Measurements from ENCODE around the gene PLA2G4E. TPM values are rescaled to one million over a fixed set of nuclear protein-coding genes. Genes with fewer than 3 reads are reported as not detected.
A peak's percentile ranks its signal among the peaks of the same experiment; 100 is the strongest.

Gene PLA2G4E
- total and polyA plus RNA-seq, 9 of the 15 experiments (the other 6 are each of a cell fraction or from before 2014, with no cell fraction given) = 0.03 TPM; not detected in 8

DNA sequence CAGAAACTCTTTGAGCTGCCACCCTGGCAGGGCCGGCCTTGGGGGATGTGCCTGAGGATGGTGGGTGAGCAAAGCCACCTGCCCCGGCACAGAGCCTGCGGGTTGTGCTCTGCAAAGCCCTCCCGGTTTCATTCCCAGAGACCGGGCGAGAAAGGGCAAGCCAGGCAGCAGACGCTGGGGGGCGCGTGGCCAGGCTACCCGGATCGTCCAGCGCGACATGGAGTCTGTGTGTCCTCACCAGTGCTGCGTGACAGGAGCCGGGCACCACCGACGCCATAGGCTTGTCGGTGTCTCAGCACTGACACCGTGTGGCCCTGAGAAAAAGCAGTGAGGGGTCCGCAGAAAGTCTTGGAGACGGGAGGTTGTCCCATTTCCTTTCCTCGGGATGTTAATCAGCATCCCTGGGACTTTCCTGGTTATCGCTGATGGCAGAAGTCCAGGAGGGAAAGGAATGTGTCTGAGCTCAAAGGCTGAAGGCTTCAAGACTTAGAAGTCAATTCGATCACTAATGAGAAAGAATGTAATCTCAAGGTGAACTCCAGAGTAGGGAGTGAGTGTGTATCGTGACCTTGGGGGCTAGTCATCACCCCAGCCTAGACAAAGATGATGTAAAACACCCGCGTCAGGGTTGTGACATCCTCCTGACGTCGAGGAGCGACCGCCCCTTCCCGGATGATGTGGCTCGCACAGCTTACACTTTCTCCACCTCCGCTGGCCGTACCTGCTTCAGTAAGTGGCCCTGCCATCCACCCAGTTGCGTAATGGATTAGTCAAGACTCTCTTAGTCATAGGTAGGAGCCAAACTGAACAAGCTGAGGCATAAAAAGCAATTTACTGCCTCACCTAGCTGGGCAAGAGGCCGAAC, 36.3 kb upstream of the PLA2G4E start (continued):
- TF ChIP-seq, protein P1, sequence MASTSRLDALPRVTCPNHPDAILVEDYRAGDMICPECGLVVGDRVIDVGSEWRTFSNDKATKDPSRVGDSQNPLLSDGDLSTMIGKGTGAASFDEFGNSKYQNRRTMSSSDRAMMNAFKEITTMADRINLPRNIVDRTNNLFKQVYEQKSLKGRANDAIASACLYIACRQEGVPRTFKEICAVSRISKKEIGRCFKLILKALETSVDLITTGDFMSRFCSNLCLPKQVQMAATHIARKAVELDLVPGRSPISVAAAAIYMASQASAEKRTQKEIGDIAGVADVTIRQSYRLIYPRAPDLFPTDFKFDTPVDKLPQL (IDR thresholded peaks at IDR 0.05; ENCODE audit: extremely low read depth, insufficient read length) = no peak
- TF ChIP-seq MTA3 (IDR thresholded peaks at IDR 0.05; ENCODE audit: borderline replicate concordance) (0 out of 2 replicates have a peak, but pooled peaks have one; percentile 40), TEAD1 (CRISPR knock-in tag; IDR thresholded peaks at IDR 0.05) (no peak), FOXM1 (IDR thresholded peaks at IDR 0.05; ENCODE audit: low read depth) (no peak), FOXM1 (CRISPR knock-in tag; IDR thresholded peaks at IDR 0.05; ENCODE audit: low read depth) (no peak), ARID2 (IDR thresholded peaks at IDR 0.05) (no peak), BCOR (IDR thresholded peaks at IDR 0.05) (no peak; the same call in 1 of the 2 replicates), ZSCAN29 (IDR thresholded peaks at IDR 0.05) (no peak), ZNF76 (CRISPR knock-in tag; IDR thresholded peaks at IDR 0.05; ENCODE audit: borderline replicate concordance) (no peak), MTA1 (IDR thresholded peaks at IDR 0.05; ENCODE audit: borderline replicate concordance) (peak; percentile 90; the same call in 1 of the 2 replicates), ATF1 (CRISPR knock-in tag; IDR thresholded peaks at IDR 0.05) (0 out of 2 replicates have a peak, but pooled peaks have one; percentile 49), ATF1 (tag; IDR thresholded peaks at IDR 0.05) (peak; percentile 88), CTBP1 (IDR thresholded peaks at IDR 0.05; ENCODE audit: borderline replicate concordance) (peak; percentile 83), SETDB1 (IDR thresholded peaks at IDR 0.05; ENCODE audit: low read length) (no peak), HNRNPL (IDR thresholded peaks at IDR 0.05; ENCODE audit: low read depth, low read length) (no peak), TFAM (CRISPR knock-in tag; conservative IDR thresholded peaks at IDR 0.05) (no peak), SIN3B (IDR thresholded peaks at IDR 0.05; ENCODE audit: low read depth) (no peak), RB1 (IDR thresholded peaks at IDR 0.05; ENCODE audit: low read depth) (no peak), MYC (IDR thresholded peaks at IDR 0.05; ENCODE audit: low read depth, low read length) (no peak), MYC (CRISPR knock-in tag; IDR thresholded peaks at IDR 0.05; ENCODE audit: borderline replicate concordance, low read depth) (no peak), JUN (IDR thresholded peaks at IDR 0.05; ENCODE audit: borderline replicate concordance, low read depth, low read length) (no peak), JUN (CRISPR knock-in tag; IDR thresholded peaks at IDR 0.05; ENCODE audit: borderline replicate concordance) (no peak), ATF7 (IDR thresholded peaks at IDR 0.05) (peak; percentile 53; the same call in 1 of the 2 replicates), FOS (IDR thresholded peaks at IDR 0.05; ENCODE audit: extremely low read depth, insufficient read length) (no peak), MAZ (CRISPR knock-in tag; conservative IDR thresholded peaks at IDR 0.05 in 1 of 2, IDR thresholded peaks at IDR 0.05 in 1 of 2) (peak; percentile 16 to 21; a peak in 1 of 4 replicates), NELFE (IDR thresholded peaks at IDR 0.05; ENCODE audit: insufficient read depth, insufficient read length) (no peak), ZNF785 (CRISPR knock-in tag; IDR thresholded peaks at IDR 0.05) (no peak), TRIM24 (IDR thresholded peaks at IDR 0.05) (0 out of 4 replicates have a peak, but pooled peaks of 1 of the 2 experiments have one; percentile 27)
- TF ChIP-seq, protein P2, sequence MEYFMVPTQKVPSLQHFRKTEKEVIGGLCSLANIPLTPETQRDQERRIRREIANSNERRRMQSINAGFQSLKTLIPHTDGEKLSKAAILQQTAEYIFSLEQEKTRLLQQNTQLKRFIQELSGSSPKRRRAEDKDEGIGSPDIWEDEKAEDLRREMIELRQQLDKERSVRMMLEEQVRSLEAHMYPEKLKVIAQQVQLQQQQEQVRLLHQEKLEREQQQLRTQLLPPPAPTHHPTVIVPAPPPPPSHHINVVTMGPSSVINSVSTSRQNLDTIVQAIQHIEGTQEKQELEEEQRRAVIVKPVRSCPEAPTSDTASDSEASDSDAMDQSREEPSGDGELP (CRISPR knock-in tag; IDR thresholded peaks at IDR 0.05; ENCODE audit: borderline replicate concordance) = peak; percentile 22; the same call in 1 of the 2 replicates
- TF ChIP-seq, protein P3, sequence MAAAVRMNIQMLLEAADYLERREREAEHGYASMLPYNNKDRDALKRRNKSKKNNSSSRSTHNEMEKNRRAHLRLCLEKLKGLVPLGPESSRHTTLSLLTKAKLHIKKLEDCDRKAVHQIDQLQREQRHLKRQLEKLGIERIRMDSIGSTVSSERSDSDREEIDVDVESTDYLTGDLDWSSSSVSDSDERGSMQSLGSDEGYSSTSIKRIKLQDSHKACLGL (CRISPR knock-in tag; IDR thresholded peaks at IDR 0.05; ENCODE audit: borderline replicate concordance, poor library complexity, severe bottlenecking) = no peak
